H9 (cell line): ENCODE measurements around the gene LRCOL1. TPM values are rescaled to one million over a fixed set of nuclear protein-coding genes. Genes with fewer than 3 reads are reported as not detected.

Source experiments
- DNase-seq: peaks from one replicate; pipeline ENCODE4 v3.0.0-alpha.2; 2017
- H2AFZ ChIP-seq: one replicate; pipeline ENCODE4 v1.6.1; 2013; ENCODE audit warnings: mild to moderate bottlenecking, low read length, control low read depth, moderate library complexity
- H2AK5ac ChIP-seq: 2 replicates; pipeline ENCODE4 v1.6.1; 2013; ENCODE audit warnings: low read length, control low read depth, mixed read lengths; ENCODE audit not compliant: insufficient read length
- H2BK120ac ChIP-seq: one replicate; pipeline ENCODE4 v1.6.1; 2013; ENCODE audit warnings: low read depth, mild to moderate bottlenecking, low read length, control low read depth, inconsistent platforms; ENCODE audit not compliant: poor library complexity, severe bottlenecking
- H2BK12ac ChIP-seq: 2 replicates; pipeline ENCODE4 v1.6.1; 2013; ENCODE audit warnings: low read length, control low read depth, mixed read lengths, low read depth; ENCODE audit not compliant: insufficient read length
- H2BK15ac ChIP-seq: 2 replicates; pipeline ENCODE4 v1.6.1; 2013; ENCODE audit warnings: low read depth, low read length, control low read depth
- H2BK20ac ChIP-seq: one replicate; pipeline ENCODE4 v1.6.1; 2013; ENCODE audit warnings: low read depth, mild to moderate bottlenecking, low read length, control low read depth, inconsistent platforms; ENCODE audit not compliant: poor library complexity, severe bottlenecking
- H2BK5ac ChIP-seq: 2 replicates; pipeline ENCODE4 v1.6.1; 2013; ENCODE audit warnings: low read length, control low read depth, mixed read lengths; ENCODE audit not compliant: insufficient read length
- H3K14ac ChIP-seq: 2 replicates; pipeline ENCODE4 v1.6.1; 2013; ENCODE audit warnings: low read length, control low read depth; ENCODE audit not compliant: insufficient read depth
- H3K18ac ChIP-seq: 2 replicates; pipeline ENCODE4 v1.6.1; 2013; ENCODE audit warnings: low read depth, mild to moderate bottlenecking, mixed read lengths, low read length, control low read depth; ENCODE audit not compliant: insufficient read length
- H3K23ac ChIP-seq: 2 replicates; pipeline ENCODE4 v1.6.1; 2013; ENCODE audit warnings: low read length, control low read depth, mixed read lengths, low read depth; ENCODE audit not compliant: insufficient read length
- H3K23me2 ChIP-seq: 2 replicates; pipeline ENCODE4 v1.6.1; 2013; ENCODE audit warnings: low read depth, mild to moderate bottlenecking, mixed read lengths, low read length, control low read depth; ENCODE audit not compliant: insufficient read length, poor library complexity, severe bottlenecking
- H3K27ac ChIP-seq: 2 replicates; pipeline ENCODE4 v1.5.1; 2013; ENCODE audit warnings: low read length, control low read depth, mixed read lengths, low read depth; ENCODE audit not compliant: insufficient read length
- H3K27me3 ChIP-seq: 2 replicates; pipeline ENCODE4 v1.6.1; 2013; ENCODE audit warnings: low read length, control low read depth, inconsistent platforms; ENCODE audit not compliant: insufficient read depth
- H3K4ac ChIP-seq: 2 replicates; pipeline ENCODE4 v1.6.1; 2013; ENCODE audit warnings: low read depth, mild to moderate bottlenecking, control low read depth, inconsistent platforms, low read length, moderate library complexity
- H3K4me1 ChIP-seq: 2 replicates; pipeline ENCODE4 v1.6.1; 2013; ENCODE audit warnings: low read length, control low read depth, inconsistent platforms; ENCODE audit not compliant: insufficient read depth
- H3K4me2 ChIP-seq: 2 replicates; pipeline ENCODE4 v1.6.1; 2013; ENCODE audit warnings: low read length, control low read depth, mixed read lengths; ENCODE audit not compliant: insufficient read length, insufficient read depth
- H3K56ac ChIP-seq: 2 replicates; pipeline ENCODE4 v1.6.1; 2013; ENCODE audit warnings: low read depth, mild to moderate bottlenecking, mixed read lengths, low read length, control low read depth; ENCODE audit not compliant: insufficient read length
- H3K79me1 ChIP-seq: 2 replicates; pipeline ENCODE4 v1.6.1; 2013; ENCODE audit warnings: low read depth, mild to moderate bottlenecking, moderate library complexity, low read length, control low read depth, inconsistent platforms; ENCODE audit not compliant: insufficient read depth, poor library complexity, severe bottlenecking
- H3K79me2 ChIP-seq: 2 replicates; pipeline ENCODE4 v1.6.1; 2013; ENCODE audit warnings: low read length, control low read depth, inconsistent platforms; ENCODE audit not compliant: insufficient read depth
- H3K9ac ChIP-seq: 2 replicates; pipeline ENCODE4 v1.6.1; 2013; ENCODE audit warnings: low read length, control low read depth, mixed read lengths; ENCODE audit not compliant: insufficient read length; ENCODE audit errors: extremely low read depth
- H3K9me3 ChIP-seq: one replicate; pipeline ENCODE4 v1.6.1; 2013; ENCODE audit warnings: low read depth, low read length, inconsistent platforms; ENCODE audit not compliant: control insufficient read depth
- H3T11ph ChIP-seq: one replicate; pipeline ENCODE4 v1.6.1; 2013; ENCODE audit warnings: mild to moderate bottlenecking, low read length, control low read depth, inconsistent platforms
- H4K20me1 ChIP-seq: one replicate; pipeline ENCODE4 v1.6.1; 2013; ENCODE audit not compliant: control insufficient read depth, insufficient read length, insufficient read depth
- H4K5ac ChIP-seq: 2 replicates; pipeline ENCODE4 v1.6.1; 2013; ENCODE audit warnings: low read depth, mild to moderate bottlenecking, mixed read lengths, low read length, control low read depth; ENCODE audit not compliant: insufficient read length
- H4K8ac ChIP-seq: replicated peaks from 2 replicates; pipeline ENCODE4 v1.6.1; 2013; ENCODE audit warnings: low read length, control low read depth, mixed read lengths, low read depth; ENCODE audit not compliant: insufficient read length
- H4K91ac ChIP-seq: 2 replicates; pipeline ENCODE4 v1.6.1; 2013; ENCODE audit warnings: low read depth, mild to moderate bottlenecking, moderate library complexity, mixed read lengths, low read length, control low read depth; ENCODE audit not compliant: insufficient read length
- H3K27ac Mint-ChIP-seq, 3 experiments: 2 replicates in 2 of 3; 3 replicates in 1 of 3; pipeline ENCODE4 v1.8.0; 2020 to 2021; ENCODE audit warnings: mixed read lengths in 3 of 3, mild to moderate bottlenecking in 1 of 3, moderate library complexity in 1 of 3
- H3K27me3 Mint-ChIP-seq: 2 replicates; pipeline ENCODE4 v1.8.0; 2021; ENCODE audit warnings: low read depth, mild to moderate bottlenecking, moderate library complexity, mixed read lengths
- H3K36me3 Mint-ChIP-seq, 3 experiments: 2 replicates in 2 of 3; 3 replicates in 1 of 3; pipeline ENCODE4 v1.8.0; 2020 to 2021; ENCODE audit warnings: low read depth in 3 of 3, mixed read lengths in 3 of 3; ENCODE audit not compliant: insufficient read depth in 1 of 3
- H3K4me1 Mint-ChIP-seq, 2 experiments: 2 replicates each; pipeline ENCODE4 v1.8.0; 2020; ENCODE audit warnings: mixed read lengths in 2 of 2
- H3K4me3 Mint-ChIP-seq, 2 experiments: 2 replicates in 1 of 2; 3 replicates in 1 of 2; pipeline ENCODE4 v1.8.0; 2020 to 2021; ENCODE audit warnings: mild to moderate bottlenecking in 2 of 2, mixed read lengths in 2 of 2, moderate library complexity in 1 of 2
- H3K9me3 Mint-ChIP-seq, 2 experiments: 2 replicates in 1 of 2; 3 replicates in 1 of 2; pipeline ENCODE4 v1.8.0; 2020; ENCODE audit warnings: mild to moderate bottlenecking in 2 of 2, mixed read lengths in 2 of 2, moderate library complexity in 1 of 2
- WGBS: extraction: QIAGEN DNeasy Blood & Tissue Kit; methylation state at CpG from one replicate; pipeline ENCODE4 v1.1.7; 2013; ENCODE audit warnings: missing lambda C conversion rate, low lambda C conversion rate, mixed read lengths; ENCODE audit not compliant: insufficient read length; ENCODE audit errors: extremely low coverage; 5-methylcytosine and 5-hydroxymethylcytosine counted together
- total RNA-seq: library from RNA; stranded (reverse); gene quantifications from 2 replicates; pipeline ENCODE4 v1.2.1, GENCODE V29; 2021
- TF ChIP-seq, protein P1 (sequence below): fragments of 200-600 bp; sonication (generic); conservative IDR thresholded peaks from 3 replicates; pipeline ENCODE4 v1.8.0; 2021; ENCODE audit warnings: antibody characterized with exemption, mild to moderate bottlenecking

The LRCOL1 gene
- total RNA-seq, 1 experiment from 2014 or later = not detected

DNA sequence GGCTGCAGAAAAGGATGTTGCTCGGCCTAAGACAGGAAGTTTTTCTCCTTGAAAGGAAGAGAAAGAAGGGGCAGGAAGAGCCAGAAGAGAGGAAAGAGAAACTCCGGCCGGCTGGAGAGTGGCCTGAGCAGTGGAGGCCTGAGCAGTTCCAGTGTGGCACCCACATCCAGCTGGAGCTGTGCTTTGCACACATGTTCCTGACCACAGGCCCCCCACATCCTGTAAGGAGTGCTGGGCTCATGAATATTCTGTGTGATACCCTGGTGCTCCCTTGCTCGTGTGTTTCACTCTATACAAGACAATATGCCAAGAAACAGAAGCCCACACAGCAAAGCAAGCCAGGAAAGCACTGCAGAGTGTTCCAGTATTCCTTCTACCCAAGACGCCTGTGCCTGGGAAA, 49.7 kb upstream of the LRCOL1 start:
- Histone ChIP-seq H3T11ph (no peak overlapping the region), H4K20me1 (no peaks in the 10 kb centered on the region), H3K23ac (no peak overlapping the region), H4K91ac (no peak overlapping the region), H4K8ac (no peak overlapping the region), H2AK5ac (no peak overlapping the region), H3K4ac (no peak overlapping the region), H3K79me1 (no peaks in the 10 kb centered on the region), H2BK120ac (no peak overlapping the region), H3K14ac (no peak overlapping the region), H3K9me3 (no peaks in the 10 kb centered on the region), H2BK15ac (no peak overlapping the region), H4K5ac (no peak overlapping the region), H3K79me2 (no peaks in the 10 kb centered on the region), H3K23me2 (no peaks in the 10 kb centered on the region), H3K4me2 (no peak overlapping the region), H2BK12ac (no peak overlapping the region), H2BK20ac (no peak overlapping the region), H2AFZ (no peak overlapping the region), H3K18ac (no peak overlapping the region), H3K9ac (no peak overlapping the region), H3K4me1 (no peaks in the 10 kb centered on the region), H2BK5ac (no peak overlapping the region), H3K56ac (no peak overlapping the region), H3K27ac (no peak overlapping the region), H3K27me3 (no peaks in the 10 kb centered on the region)
- peaks cover 55 to 92% (median 85%) of the 10 kb centered on the region in 3 experiments for H3K36me3 Mint-ChIP-seq
- H3K4me3 Mint-ChIP-seq = no peak overlapping the region
- H3K27ac Mint-ChIP-seq = no peak overlapping the region
- H3K9me3 Mint-ChIP-seq = no peaks in the 10 kb centered on the region
- WGBS = no CpG with 5 or more reads among the region's 5 CpGs
- no peaks in the 10 kb centered on the region for H3K27me3 Mint-ChIP-seq
- H3K4me1 Mint-ChIP-seq = no peaks in the 10 kb centered on the region
- DNase-seq = no peak
- TF ChIP-seq, protein P1, sequence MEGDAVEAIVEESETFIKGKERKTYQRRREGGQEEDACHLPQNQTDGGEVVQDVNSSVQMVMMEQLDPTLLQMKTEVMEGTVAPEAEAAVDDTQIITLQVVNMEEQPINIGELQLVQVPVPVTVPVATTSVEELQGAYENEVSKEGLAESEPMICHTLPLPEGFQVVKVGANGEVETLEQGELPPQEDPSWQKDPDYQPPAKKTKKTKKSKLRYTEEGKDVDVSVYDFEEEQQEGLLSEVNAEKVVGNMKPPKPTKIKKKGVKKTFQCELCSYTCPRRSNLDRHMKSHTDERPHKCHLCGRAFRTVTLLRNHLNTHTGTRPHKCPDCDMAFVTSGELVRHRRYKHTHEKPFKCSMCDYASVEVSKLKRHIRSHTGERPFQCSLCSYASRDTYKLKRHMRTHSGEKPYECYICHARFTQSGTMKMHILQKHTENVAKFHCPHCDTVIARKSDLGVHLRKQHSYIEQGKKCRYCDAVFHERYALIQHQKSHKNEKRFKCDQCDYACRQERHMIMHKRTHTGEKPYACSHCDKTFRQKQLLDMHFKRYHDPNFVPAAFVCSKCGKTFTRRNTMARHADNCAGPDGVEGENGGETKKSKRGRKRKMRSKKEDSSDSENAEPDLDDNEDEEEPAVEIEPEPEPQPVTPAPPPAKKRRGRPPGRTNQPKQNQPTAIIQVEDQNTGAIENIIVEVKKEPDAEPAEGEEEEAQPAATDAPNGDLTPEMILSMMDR = no peak
